Tongue (tissue), 2 donors: Measurements from ENCODE around the gene CUL1. TPM values are rescaled to one million over a fixed set of nuclear protein-coding genes. Genes with fewer than 3 reads are reported as not detected.

Experiments used
- DNase-seq: peaks from one replicate; pipeline ENCODE4 v3.0.0-alpha.2; 2015
- total RNA-seq: library from RNA; depleted of rRNA; stranded (reverse); fragments of >200 nt; gene quantifications from one replicate; pipeline ENCODE4 v1.2.3, GENCODE V29; 2014

The CUL1 gene
- total RNA-seq, 1 donor from 2014 or later: 64.5 TPM

- DNase-seq: no peak
Observed at GRCh38 chr7:148718431-148718830, 19.7 kb downstream of the CUL1 start.

GRCh38 chr7:148719753-148720152, 21.1 kb downstream of the CUL1 start:
- no peak for DNase-seq

GRCh38 chr7:148720472-148720871, 21.8 kb downstream of the CUL1 start:
- DNase-seq: no peak

GRCh38 chr7:148721390-148721789, 22.7 kb downstream of the CUL1 start:
- no peak for DNase-seq

- peak; percentile 29 for DNase-seq
Observed at GRCh38 chr7:148722340-148723165, 23.9 kb downstream of the CUL1 start.

GRCh38 chr7:148723166-148723559, 24.5 kb downstream of the CUL1 start:
- no peak for DNase-seq

GRCh38 chr7:148723846-148724245, 25.1 kb downstream of the CUL1 start:
- DNase-seq: no peak

GRCh38 chr7:148726385-148726784, 27.7 kb downstream of the CUL1 start:
- no peak for DNase-seq

GRCh38 chr7:148727501-148728278, 29.0 kb downstream of the CUL1 start:
- DNase-seq: no peak

GRCh38 chr7:148729984-148730733, 31.5 kb downstream of the CUL1 start:
- no peak for DNase-seq

GRCh38 chr7:148732862-148733261, 34.2 kb downstream of the CUL1 start:
- no peak for DNase-seq

- DNase-seq: peak; percentile 78
Observed at GRCh38 chr7:148733496-148733895, 34.8 kb downstream of the CUL1 start.

- DNase-seq: no peak
Observed at GRCh38 chr7:148735141-148735540, 36.4 kb downstream of the CUL1 start.

GRCh38 chr7:148735967-148736366, 37.3 kb downstream of the CUL1 start:
- DNase-seq: no peak

- no peak for DNase-seq
Observed at GRCh38 chr7:148738737-148739535, 40.2 kb downstream of the CUL1 start.

GRCh38 chr7:148746135-148746534, 47.4 kb downstream of the CUL1 start:
- DNase-seq: no peak

GRCh38 chr7:148747274-148747673, 48.6 kb downstream of the CUL1 start:
- DNase-seq: peak; percentile 30

- DNase-seq: no peak
Observed at GRCh38 chr7:148750442-148751355, 52.0 kb downstream of the CUL1 start.

GRCh38 chr7:148753224-148753623, 54.5 kb downstream of the CUL1 start:
- DNase-seq: peak; percentile 14

GRCh38 chr7:148754912-148755311, 56.2 kb downstream of the CUL1 start:
- DNase-seq: no peak
